ENCODE results near the gene GPR62. TPM values are rescaled to one million over a fixed set of nuclear protein-coding genes. Genes with fewer than 3 reads are reported as not detected.

Gene GPR62
- total RNA-seq, 1 experiment from 2014 or later = 0.08 TPM

Small RNA genes lying within 50 kb of the gene (small RNA-seq; reads per million reads assigned to genes)
- gene AC115284.1 = not detected

Other genes starting within 250 kb of the GPR62 start
- gene GRM2, start 248.3 kb upstream of the GPR62 start, total RNA-seq (2014; rRNA removed; shearing (Covaris generic)) = under 0.01 and 0.06 TPM in 2 replicates
- gene IQCF6, start 176.1 kb upstream of the GPR62 start, total RNA-seq (2014; rRNA removed; shearing (Covaris generic)) = not detected in 2 replicates
- not detected in 2 replicates for gene IQCF2, start 93.8 kb upstream of the GPR62 start, total RNA-seq (2014; rRNA removed; shearing (Covaris generic))
- not detected in 2 replicates for gene IQCF5, start 79.8 kb upstream of the GPR62 start, total RNA-seq (2014; rRNA removed; shearing (Covaris generic))
- 0.50 and 0.57 TPM in 2 replicates for gene IQCF1, start 52.0 kb upstream of the GPR62 start, total RNA-seq (2014; rRNA removed; shearing (Covaris generic))
- gene RRP9, start 13.5 kb upstream of the GPR62 start, total RNA-seq (2014; rRNA removed; shearing (Covaris generic)) = 78.3 and 87.2 TPM in 2 replicates
- gene PARP3, start 13.0 kb upstream of the GPR62 start, total RNA-seq (2014; rRNA removed; shearing (Covaris generic)) = 22.5 and 31.4 TPM in 2 replicates
- 85.6 and 95.9 TPM in 2 replicates for gene PCBP4, start 12.1 kb downstream of the GPR62 start, total RNA-seq (2014; rRNA removed; shearing (Covaris generic))
- 75.0 and 94.0 TPM in 2 replicates for gene ABHD14B, start 18.7 kb downstream of the GPR62 start, total RNA-seq (2014; rRNA removed; shearing (Covaris generic))
- 24.6 and 25.1 TPM in 2 replicates for gene ABHD14A, start 19.7 kb downstream of the GPR62 start, total RNA-seq (2014; rRNA removed; shearing (Covaris generic))
- 105 and 171 TPM in 2 replicates for gene ACY1, start 28.2 kb downstream of the GPR62 start, total RNA-seq (2014; rRNA removed; shearing (Covaris generic))
- 1,388 and 1,455 TPM in 2 replicates for gene RPL29, start 40.5 kb downstream of the GPR62 start, total RNA-seq (2014; rRNA removed; shearing (Covaris generic))
- gene DUSP7, start 101.2 kb downstream of the GPR62 start, total RNA-seq (2014; rRNA removed; shearing (Covaris generic)) = 31.9 and 39.9 TPM in 2 replicates
- 26.0 and 31.3 TPM in 2 replicates for gene POC1A, start 199.0 kb downstream of the GPR62 start, total RNA-seq (2014; rRNA removed; shearing (Covaris generic))
- gene ALAS1, start 242.8 kb downstream of the GPR62 start, total RNA-seq (2014; rRNA removed; shearing (Covaris generic)) = 57.6 and 71.5 TPM in 2 replicates

Data from HT1080 (cell line).